Activated T-cell treated with anti-CD3 and anti-CD28 coated beads for 48 hours (primary cell): Measurements from ENCODE around the gene RAP2B.

Experiments
- DNase-seq: peaks from one replicate; pipeline ENCODE4 v3.0.0-alpha.2; 2020; ENCODE audit warnings: low read depth

Gene RAP2B

DNA sequence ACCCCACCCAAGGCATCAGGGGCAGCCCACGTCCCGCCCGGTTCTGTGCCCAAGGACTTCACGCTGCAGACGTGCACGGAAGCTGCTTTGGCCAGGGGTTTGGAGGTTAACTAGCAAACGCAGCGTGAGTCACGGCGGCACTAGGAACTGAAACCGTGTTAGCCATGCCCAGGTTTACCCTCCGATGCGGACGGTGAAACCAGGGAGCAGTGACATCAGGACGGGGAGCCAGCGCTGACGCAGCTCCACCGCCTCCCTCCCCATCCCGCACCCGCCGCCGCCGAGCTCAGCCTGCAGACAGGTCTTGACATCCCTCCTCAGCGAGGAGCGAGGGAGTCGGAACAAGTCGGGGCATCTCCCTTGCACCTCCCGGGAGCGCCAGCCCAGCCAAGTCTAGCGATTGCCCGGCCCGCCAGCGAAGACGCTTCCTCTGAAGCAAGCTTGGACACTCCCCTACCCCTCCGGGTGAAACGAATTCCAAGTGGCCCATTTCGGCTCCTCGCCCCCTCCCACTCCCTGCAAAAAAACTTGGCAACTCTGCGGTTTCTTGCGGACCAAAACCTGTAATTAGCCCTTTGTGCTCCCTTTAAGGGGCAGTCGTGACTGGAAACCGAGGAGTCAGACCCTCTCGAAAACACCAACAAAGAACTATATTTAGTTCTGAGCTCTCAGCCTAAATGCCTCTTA lies 1.4 kb upstream of the RAP2B start:
- DNase-seq, result peak; percentile 76

DNA sequence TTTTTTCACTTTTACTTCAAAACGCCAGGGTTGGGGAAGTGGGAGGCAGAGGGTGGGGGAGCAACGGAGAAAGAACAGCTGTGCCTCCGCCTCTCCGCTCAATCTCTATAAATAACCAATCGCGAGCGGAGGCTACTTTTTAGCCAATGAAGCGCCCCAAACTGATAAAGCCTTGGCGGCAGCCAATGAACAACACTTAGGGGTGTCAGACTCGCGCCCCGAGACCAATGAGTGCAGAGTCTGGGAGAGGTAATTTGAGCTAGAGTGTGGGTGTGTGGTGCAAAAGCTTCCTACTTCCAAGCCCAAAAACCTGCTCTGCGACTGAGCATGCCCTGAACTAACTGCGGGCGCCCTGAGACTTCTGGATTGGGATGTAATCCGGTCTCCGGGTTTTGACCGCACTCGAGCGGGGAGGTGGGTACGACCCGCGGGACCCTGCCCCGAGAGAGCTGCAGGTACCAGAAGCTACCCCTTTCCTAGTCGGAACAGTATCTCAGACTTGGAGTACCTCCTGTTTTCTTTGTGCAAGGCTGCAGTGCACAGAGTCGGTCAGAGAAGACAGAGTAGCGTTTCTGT lies 800 bp upstream of the RAP2B start:
- peak; percentile 80 for DNase-seq

GRCh38 chr3:153162513-153163392 lies 727 bp downstream of the RAP2B start:
- DNase-seq, result peak; percentile 30

GRCh38 chr3:153163393-153163724 lies 1.3 kb downstream of the RAP2B start:
- DNase-seq, result no peak

- no peak for DNase-seq
Measured at GRCh38 chr3:153163756-153164550, 1.9 kb downstream of the RAP2B start.

GRCh38 chr3:153165261-153165681 lies 3.2 kb downstream of the RAP2B start:
- no peak for DNase-seq

- DNase-seq, result no peak
Measured at GRCh38 chr3:153166206-153166605, 4.2 kb downstream of the RAP2B start.

DNA sequence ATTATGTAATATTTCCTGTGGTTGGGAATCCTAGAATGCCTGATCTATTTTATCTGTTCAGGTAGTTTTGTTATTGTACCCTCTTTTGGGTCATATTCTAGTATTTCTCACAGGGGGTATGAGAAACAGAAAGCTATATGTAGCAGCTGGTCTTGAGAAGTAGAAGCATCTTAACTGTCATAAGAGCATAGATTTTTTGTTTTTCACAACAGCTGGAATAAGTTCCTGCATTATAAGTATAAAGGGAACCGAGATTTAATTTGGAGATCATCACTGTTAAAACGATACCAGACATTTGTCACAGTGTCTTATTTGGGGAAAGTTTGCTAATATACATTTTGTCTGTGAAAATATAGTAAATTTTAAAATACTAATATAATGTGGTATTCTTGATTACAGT lies 4.8 kb downstream of the RAP2B start:
- no peak for DNase-seq

GRCh38 chr3:153169793-153170383 lies 7.9 kb downstream of the RAP2B start:
- DNase-seq, result no peak

DNA sequence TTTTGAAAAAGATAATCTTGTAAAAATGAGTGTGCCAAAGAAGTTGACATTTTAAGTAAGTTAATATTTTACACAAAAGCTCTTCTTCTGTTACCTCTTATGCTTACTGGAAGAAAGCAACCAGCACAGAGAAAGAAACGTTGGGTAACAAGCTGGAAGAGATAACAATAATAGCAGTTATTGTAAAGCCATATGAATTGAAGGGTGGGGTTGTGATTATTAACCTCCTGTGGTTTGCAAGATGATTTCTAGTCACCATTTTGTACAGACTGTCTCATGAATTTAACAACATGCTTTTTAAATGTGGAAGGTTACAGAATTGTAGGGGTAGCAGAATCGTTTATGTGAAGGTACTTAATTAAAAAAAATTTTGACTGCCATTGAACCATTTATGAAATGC lies 9.2 kb downstream of the RAP2B start:
- DNase-seq, result no peak

GRCh38 chr3:153171918-153172317 lies 9.9 kb downstream of the RAP2B start:
- DNase-seq, result no peak

- no peak for DNase-seq
Measured at GRCh38 chr3:153172796-153173757, 11.1 kb downstream of the RAP2B start.

DNA sequence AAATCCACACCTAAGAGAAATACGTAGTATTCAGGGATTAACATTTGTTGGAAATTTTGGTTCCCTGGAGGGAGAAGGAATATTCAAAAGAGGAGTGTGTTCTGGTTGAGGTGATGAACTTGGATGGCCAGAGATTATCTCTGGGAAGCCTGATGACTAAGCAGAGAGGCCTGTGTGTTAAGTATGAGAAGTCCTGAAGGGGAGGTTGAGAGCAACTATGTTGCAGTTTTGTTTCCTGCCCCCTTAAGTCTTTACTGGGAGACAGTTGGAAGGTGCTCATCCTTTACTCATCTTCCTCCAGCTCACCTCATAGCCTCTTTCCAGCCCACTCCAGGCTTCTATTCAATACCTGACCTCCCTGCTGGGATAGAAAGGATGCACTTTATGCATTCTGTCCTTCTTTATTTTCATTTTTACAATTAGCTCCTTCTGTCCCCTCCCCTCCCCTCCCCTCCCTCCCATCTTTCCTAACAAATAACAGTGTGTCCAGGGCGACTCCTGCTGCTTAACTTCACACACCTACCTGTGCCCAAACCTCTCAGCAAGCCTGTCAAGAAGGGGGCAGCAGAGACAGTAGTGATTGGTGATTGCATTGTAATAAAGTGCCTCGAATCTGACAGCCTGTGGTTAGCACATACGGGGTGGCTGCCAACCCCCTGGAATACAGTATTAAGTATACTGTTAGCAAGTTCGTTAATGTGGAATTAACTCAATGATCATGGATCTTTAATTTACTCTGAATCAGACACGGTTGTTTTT lies 11.9 kb downstream of the RAP2B start:
- DNase-seq, result no peak

- DNase-seq, result no peak
Measured at GRCh38 chr3:153176197-153176596, 14.2 kb downstream of the RAP2B start.

- DNase-seq, result no peak
Measured at GRCh38 chr3:153180860-153181372, 18.9 kb downstream of the RAP2B start.

- no peak for DNase-seq
Measured at GRCh38 chr3:153182501-153183293, 20.7 kb downstream of the RAP2B start.

GRCh38 chr3:153190923-153191322 lies 28.9 kb downstream of the RAP2B start:
- DNase-seq, result no peak

GRCh38 chr3:153192327-153192726 lies 30.3 kb downstream of the RAP2B start:
- no peak for DNase-seq
